GM18951 (cell line): ENCODE data around the gene SMYD3.

Source experiments
- POLR2A ChIP-seq: IDR thresholded peaks from 4 replicates; pipeline ENCODE4 v1.6.1; 2011; ENCODE audit warnings: mild to moderate bottlenecking; ENCODE audit not compliant: insufficient read length, insufficient read depth; ENCODE audit errors: extremely low read depth
- in situ Hi-C: fragments of 300-500 bp; cut with MboI; formaldehyde crosslinking; loops from one replicate; pipeline ENCODE4 v1.12.0; 2022; ENCODE audit warnings: low sequenced_read_pairs, mixed read lengths, inconsistent platforms; ENCODE audit not compliant: unreplicated experiment

SMYD3 gene

GRCh38 chr1:246151796-246152434 is 355.2 kb downstream of the SMYD3 start:
- in situ Hi-C loops = no loop called here
- no peak for TF ChIP-seq POLR2A

- TF ChIP-seq POLR2A = no peak
- in situ Hi-C loops = no loop called here
These were observed 357.5 kb downstream of the SMYD3 start for GRCh38 chr1:246149543-246149942.

DNA sequence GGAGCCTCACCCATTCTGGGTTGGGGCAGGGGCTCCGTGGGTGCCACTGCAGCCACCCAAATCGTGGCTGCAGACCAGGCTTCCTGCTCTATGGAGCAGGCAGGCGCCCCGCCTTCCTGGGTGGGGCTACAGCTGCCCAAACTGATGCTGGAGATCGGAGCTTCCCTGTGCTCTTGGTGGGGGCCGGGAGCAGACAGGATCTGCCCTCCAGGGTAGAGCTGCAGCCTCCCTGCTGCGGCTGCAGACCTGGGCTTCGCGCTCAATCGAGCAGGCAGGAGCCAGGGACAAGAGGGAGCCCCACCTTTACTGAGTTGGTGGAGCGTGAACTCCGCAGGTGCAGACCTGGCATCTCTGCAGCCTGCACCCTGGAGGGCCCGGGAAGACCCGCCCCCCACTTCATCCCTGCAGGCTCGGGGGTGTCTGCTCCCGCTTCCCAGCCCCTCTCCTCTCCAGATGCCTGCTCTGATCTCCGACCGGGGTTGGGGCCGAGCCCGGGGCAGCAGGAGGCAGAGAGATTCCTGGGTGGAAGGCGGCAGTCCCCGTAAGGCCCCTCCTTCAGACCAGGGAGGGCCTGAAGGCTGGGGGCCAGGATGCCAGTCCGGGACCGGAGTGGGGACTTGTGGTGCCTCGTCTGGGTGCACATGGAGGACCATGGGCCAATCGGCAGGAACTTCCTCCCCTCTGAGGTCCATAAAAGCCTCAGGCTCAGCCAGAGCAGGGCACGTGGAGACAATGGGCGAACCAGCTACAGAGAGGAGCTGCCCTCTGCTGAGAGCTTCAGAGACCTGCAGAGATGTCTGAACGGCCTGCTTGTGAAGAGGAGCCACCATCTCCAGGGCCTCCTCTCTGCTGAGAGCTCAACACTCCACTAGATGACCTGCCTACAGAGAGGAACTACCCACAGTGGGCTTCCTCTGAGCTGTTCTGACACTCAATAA is 359.3 kb downstream of the SMYD3 start:
- in situ Hi-C loops = no loop called here
- no peak for TF ChIP-seq POLR2A

DNA sequence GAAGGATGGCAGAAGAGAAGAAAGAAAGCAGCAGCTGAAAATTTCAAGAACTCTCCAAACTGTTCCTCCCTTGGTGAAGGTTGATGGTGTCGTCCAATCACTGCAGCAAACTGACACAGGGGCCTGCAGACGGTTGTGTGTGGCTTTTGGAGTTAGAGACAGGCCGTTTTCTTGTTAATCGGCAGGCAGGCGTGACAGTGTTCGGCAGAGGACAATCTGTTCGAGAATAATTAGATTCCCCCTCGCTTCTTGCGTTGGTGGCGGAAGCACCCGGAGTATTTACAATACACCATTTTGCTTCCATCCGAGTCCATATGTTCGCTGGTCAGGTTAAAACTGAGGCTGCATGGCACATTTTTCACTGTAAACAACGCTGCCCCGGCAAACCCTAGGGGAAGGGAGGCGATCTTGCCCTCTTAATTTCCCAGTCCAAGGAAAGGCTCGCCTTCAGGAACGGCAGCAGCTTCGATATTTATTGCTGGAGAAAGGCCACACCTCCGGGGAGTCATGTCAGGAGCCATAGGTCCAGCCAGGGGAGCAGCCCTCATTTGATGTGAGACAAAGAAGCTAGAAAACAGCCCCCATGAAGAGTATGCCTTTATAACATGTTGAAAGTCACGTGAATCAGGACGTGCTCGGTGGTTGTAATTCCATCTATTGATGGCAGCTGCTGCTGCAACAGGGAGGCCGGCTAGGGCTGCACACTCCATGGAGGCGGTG is 360.1 kb downstream of the SMYD3 start:
- in situ Hi-C loops = no loop called here
- TF ChIP-seq POLR2A = no peak

- no peak for TF ChIP-seq POLR2A
- in situ Hi-C loops = no loop called here
These were observed 361.2 kb downstream of the SMYD3 start for GRCh38 chr1:246145900-246146299.

DNA sequence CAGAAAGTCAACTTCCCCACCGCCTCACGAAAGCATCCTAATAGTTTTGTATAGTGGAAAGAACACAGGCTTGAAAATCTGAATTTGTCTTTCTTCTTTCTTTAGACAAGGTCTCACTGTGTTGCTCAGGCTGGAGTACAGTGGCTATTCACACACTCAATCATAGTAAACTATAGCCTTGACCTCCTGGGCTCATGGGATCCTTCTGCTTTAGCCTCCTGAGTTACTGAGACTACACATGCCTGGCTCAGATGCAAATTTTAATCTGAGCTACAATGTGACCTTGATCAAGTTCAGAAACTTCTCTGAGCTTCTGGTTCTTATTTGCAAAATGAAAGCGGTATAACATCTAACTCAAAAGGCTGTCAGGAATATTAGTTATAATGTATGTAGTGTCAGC is 362.1 kb downstream of the SMYD3 start:
- no peak for TF ChIP-seq POLR2A
- in situ Hi-C loops = no loop called here

GRCh38 chr1:246142320-246142893 is 364.7 kb downstream of the SMYD3 start:
- in situ Hi-C loops = no loop called here
- TF ChIP-seq POLR2A = no peak

DNA sequence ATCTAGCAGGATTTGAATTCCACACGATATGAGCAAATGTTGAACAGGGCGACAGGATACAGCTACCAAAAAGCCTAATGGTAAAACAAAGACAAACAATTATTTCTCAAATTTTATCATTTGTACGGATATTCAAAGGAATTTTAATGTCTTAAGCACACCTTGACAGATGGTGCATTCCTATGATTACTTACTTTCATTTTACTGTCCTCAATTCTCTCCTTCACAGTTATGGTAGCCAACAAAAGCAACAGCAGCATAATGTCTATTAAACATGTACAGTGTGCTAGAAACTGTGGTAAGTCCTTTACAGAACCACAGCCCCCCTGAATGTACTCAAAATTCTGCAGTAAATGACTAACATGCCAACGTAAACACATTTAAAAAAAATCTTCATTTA is 365.8 kb downstream of the SMYD3 start:
- no peak for TF ChIP-seq POLR2A
- in situ Hi-C loops = no loop called here

GRCh38 chr1:246139745-246140182 is 367.3 kb downstream of the SMYD3 start:
- in situ Hi-C loops = no loop called here
- no peak for TF ChIP-seq POLR2A

- in situ Hi-C loops = no loop called here
- TF ChIP-seq POLR2A = no peak
These were observed 368.3 kb downstream of the SMYD3 start for GRCh38 chr1:246138781-246139180.

DNA sequence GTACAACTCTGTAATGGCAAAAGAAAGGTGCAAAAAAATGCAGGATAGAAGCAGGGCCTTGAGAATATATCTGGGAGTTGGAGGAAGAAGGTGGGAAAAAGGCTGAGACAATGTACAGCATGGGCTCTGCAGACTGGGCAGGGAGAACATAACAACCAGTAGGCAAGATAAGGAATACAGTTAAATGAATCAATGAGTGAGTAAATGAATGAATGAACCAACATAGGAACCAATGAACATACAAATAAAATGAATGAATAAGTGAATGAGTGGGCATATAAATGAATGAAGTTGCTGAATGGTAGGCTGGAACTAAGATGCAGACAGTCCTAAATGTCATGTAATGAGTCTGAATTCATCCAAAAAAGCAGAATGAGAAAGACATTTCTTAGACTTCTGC is 370.6 kb downstream of the SMYD3 start:
- TF ChIP-seq POLR2A = no peak
- in situ Hi-C loops = no loop called here

DNA sequence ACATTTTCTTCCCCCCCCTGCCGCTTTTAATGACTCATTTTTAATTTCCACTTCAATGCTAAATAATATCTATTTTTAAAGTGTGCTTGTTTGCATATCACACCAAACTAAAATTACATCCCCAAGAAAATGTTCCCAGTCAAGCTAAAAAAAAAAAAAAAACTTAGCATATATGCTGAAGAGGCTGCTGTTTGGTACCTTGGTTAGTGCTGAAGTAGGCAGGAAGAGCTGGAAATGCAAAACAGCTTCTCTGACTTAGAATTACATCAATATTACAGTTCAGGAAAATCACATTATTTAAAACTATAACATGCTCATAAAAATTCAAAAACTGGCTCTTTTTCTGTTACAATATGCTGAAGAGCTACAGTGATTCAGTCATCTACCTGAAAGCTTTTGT is 372.3 kb downstream of the SMYD3 start:
- in situ Hi-C loops = no loop called here
- no peak for TF ChIP-seq POLR2A

DNA sequence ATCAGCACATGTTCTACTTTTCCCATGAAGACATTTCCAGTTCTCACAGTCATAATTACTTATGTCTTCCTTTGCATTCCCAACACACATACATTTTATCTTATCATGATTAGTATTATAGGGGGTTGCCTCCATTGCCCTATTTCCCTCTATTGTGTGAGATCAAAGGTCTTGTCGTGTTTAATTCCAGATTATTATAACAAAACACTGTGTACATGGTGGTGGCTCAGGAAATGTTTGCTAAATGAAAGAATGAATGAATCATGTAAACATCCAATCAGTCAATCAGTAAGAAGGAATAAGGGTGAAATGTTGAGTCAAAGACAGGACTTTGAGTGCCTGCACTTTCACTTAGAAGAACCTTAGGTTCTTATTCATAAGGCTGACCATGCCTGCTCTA is 376.0 kb downstream of the SMYD3 start:
- in situ Hi-C loops = no loop called here
- no peak for TF ChIP-seq POLR2A
